ENCODE data around the gene IL12RB2. TPM values are rescaled to one million over a fixed set of nuclear protein-coding genes. Genes with fewer than 3 reads are reported as not detected.

IL12RB2 gene
- 1.1 and 5.5 TPM in 2 replicates for total RNA-seq

DNA sequence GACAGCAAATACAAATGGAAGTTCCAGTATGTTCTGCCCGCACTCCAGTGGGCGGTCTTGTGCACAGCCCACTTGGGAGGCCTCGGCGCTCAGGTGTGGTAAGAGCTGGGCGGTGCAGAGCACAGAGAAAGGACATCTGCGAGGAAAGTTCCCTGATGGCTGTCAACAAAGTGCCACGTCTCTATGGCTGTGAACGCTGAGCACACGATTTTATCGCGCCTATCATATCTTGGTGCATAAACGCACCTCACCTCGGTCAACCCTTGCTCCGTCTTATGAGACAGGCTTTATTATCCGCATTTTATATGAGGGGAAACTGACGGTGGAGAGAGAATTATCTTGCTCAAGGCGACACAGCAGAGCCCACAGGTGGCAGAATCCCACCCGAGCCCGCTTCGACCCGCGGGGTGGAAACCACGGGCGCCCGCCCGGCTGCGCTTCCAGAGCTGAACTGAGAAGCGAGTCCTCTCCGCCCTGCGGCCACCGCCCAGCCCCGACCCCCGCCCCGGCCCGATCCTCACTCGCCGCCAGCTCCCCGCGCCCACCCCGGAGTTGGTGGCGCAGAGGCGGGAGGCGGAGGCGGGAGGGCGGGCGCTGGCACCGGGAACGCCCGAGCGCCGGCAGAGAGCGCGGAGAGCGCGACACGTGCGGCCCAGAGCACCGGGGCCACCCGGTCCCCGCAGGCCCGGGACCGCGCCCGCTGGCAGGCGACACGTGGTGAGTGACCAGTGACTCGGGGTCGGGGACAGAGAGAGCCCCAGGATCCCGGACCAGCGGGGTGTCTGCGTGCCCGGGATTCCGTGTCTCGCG is at the start of gene IL12RB2:
Gene IL12RB2, plus strand, starts transcription at position 623 of the 810 bp plus-strand sequence. CDS start 12,496 bp downstream, outside the sequence.

DNA sequence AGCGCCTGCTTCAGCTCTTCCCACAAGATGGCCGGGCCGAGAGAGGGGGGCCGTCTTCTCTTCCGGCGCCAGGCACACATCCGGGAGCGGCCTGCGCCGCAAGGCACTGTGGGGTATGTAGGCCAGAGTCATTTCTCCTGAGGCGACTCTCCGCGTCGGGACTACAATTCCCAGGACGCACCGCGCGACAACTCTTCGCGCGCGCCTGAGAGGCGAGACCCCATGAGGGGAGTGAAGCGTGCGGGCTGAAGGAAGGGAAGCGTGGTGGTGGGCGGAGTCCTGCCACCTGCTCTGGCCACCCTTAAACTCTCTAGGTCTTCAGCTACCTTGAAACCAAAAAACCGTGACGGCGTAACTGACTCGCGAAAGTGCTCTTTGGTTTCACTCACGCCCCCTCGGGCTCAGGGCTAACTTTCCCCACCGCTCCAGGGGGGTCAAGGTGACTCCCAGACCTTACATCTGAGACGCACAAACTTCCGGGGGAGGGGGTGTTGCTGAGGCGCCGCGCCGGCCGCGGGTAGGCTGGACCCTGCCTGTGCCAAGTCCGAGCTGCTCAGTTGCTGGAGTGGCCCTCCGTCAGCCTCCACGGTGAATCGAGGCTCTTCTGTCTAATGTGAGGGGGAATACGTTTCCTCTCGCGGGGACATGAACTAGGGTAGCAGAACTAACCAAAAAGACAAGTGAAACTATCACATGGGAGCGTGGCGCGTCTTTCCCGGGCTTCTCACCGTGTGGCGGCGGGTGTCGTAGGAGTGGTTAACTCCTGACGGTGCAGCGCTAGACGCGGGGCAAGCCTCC is 122.9 kb downstream of the IL12RB2 start, which contains the start of gene SERBP1:
Gene SERBP1, minus strand, starts transcription at position 45 of the 798 bp plus-strand sequence. CDS start 102 bp downstream, outside the sequence.

Other genes starting within 250 kb of the IL12RB2 start
- not detected in 2 replicates for gene C1orf141, start 172.9 kb upstream of the IL12RB2 start, total RNA-seq
- gene IL23R, start 141.4 kb upstream of the IL12RB2 start, total RNA-seq = not detected in 2 replicates
- gene SERBP1, start 122.5 kb downstream of the IL12RB2 start, total RNA-seq = 248 and 412 TPM in 2 replicates

All from hair follicular keratinocyte (primary cell).